H9 (cell line): ENCODE results near the gene CAPN9. TPM values are rescaled to one million over a fixed set of nuclear protein-coding genes. Genes with fewer than 3 reads are reported as not detected.

Experiments used
- DNase-seq: peaks from one replicate; pipeline ENCODE4 v3.0.0-alpha.2; 2017
- H2AFZ ChIP-seq: one replicate; pipeline ENCODE4 v1.6.1; 2013; ENCODE audit warnings: mild to moderate bottlenecking, low read length, control low read depth, moderate library complexity
- H2AK5ac ChIP-seq: 2 replicates; pipeline ENCODE4 v1.6.1; 2013; ENCODE audit warnings: low read length, control low read depth, mixed read lengths; ENCODE audit not compliant: insufficient read length
- H2BK120ac ChIP-seq: one replicate; pipeline ENCODE4 v1.6.1; 2013; ENCODE audit warnings: low read depth, mild to moderate bottlenecking, low read length, control low read depth, inconsistent platforms; ENCODE audit not compliant: poor library complexity, severe bottlenecking
- H2BK12ac ChIP-seq: 2 replicates; pipeline ENCODE4 v1.6.1; 2013; ENCODE audit warnings: low read length, control low read depth, mixed read lengths, low read depth; ENCODE audit not compliant: insufficient read length
- H2BK15ac ChIP-seq: 2 replicates; pipeline ENCODE4 v1.6.1; 2013; ENCODE audit warnings: low read depth, low read length, control low read depth
- H2BK20ac ChIP-seq: one replicate; pipeline ENCODE4 v1.6.1; 2013; ENCODE audit warnings: low read depth, mild to moderate bottlenecking, low read length, control low read depth, inconsistent platforms; ENCODE audit not compliant: poor library complexity, severe bottlenecking
- H2BK5ac ChIP-seq: 2 replicates; pipeline ENCODE4 v1.6.1; 2013; ENCODE audit warnings: low read length, control low read depth, mixed read lengths; ENCODE audit not compliant: insufficient read length
- H3K14ac ChIP-seq: 2 replicates; pipeline ENCODE4 v1.6.1; 2013; ENCODE audit warnings: low read length, control low read depth; ENCODE audit not compliant: insufficient read depth
- H3K18ac ChIP-seq: 2 replicates; pipeline ENCODE4 v1.6.1; 2013; ENCODE audit warnings: low read depth, mild to moderate bottlenecking, mixed read lengths, low read length, control low read depth; ENCODE audit not compliant: insufficient read length
- H3K23ac ChIP-seq: 2 replicates; pipeline ENCODE4 v1.6.1; 2013; ENCODE audit warnings: low read length, control low read depth, mixed read lengths, low read depth; ENCODE audit not compliant: insufficient read length
- H3K23me2 ChIP-seq: 2 replicates; pipeline ENCODE4 v1.6.1; 2013; ENCODE audit warnings: low read depth, mild to moderate bottlenecking, mixed read lengths, low read length, control low read depth; ENCODE audit not compliant: insufficient read length, poor library complexity, severe bottlenecking
- H3K27ac ChIP-seq: 2 replicates; pipeline ENCODE4 v1.5.1; 2013; ENCODE audit warnings: low read length, control low read depth, mixed read lengths, low read depth; ENCODE audit not compliant: insufficient read length
- H3K27me3 ChIP-seq: 2 replicates; pipeline ENCODE4 v1.6.1; 2013; ENCODE audit warnings: low read length, control low read depth, inconsistent platforms; ENCODE audit not compliant: insufficient read depth
- H3K4ac ChIP-seq: 2 replicates; pipeline ENCODE4 v1.6.1; 2013; ENCODE audit warnings: low read depth, mild to moderate bottlenecking, control low read depth, inconsistent platforms, low read length, moderate library complexity
- H3K4me1 ChIP-seq: 2 replicates; pipeline ENCODE4 v1.6.1; 2013; ENCODE audit warnings: low read length, control low read depth, inconsistent platforms; ENCODE audit not compliant: insufficient read depth
- H3K4me2 ChIP-seq: 2 replicates; pipeline ENCODE4 v1.6.1; 2013; ENCODE audit warnings: low read length, control low read depth, mixed read lengths; ENCODE audit not compliant: insufficient read length, insufficient read depth
- H3K56ac ChIP-seq: 2 replicates; pipeline ENCODE4 v1.6.1; 2013; ENCODE audit warnings: low read depth, mild to moderate bottlenecking, mixed read lengths, low read length, control low read depth; ENCODE audit not compliant: insufficient read length
- H3K79me1 ChIP-seq: 2 replicates; pipeline ENCODE4 v1.6.1; 2013; ENCODE audit warnings: low read depth, mild to moderate bottlenecking, moderate library complexity, low read length, control low read depth, inconsistent platforms; ENCODE audit not compliant: insufficient read depth, poor library complexity, severe bottlenecking
- H3K79me2 ChIP-seq: 2 replicates; pipeline ENCODE4 v1.6.1; 2013; ENCODE audit warnings: low read length, control low read depth, inconsistent platforms; ENCODE audit not compliant: insufficient read depth
- H3K9ac ChIP-seq: 2 replicates; pipeline ENCODE4 v1.6.1; 2013; ENCODE audit warnings: low read length, control low read depth, mixed read lengths; ENCODE audit not compliant: insufficient read length; ENCODE audit errors: extremely low read depth
- H3K9me3 ChIP-seq: one replicate; pipeline ENCODE4 v1.6.1; 2013; ENCODE audit warnings: low read depth, low read length, inconsistent platforms; ENCODE audit not compliant: control insufficient read depth
- H3T11ph ChIP-seq: one replicate; pipeline ENCODE4 v1.6.1; 2013; ENCODE audit warnings: mild to moderate bottlenecking, low read length, control low read depth, inconsistent platforms
- H4K20me1 ChIP-seq: one replicate; pipeline ENCODE4 v1.6.1; 2013; ENCODE audit not compliant: control insufficient read depth, insufficient read length, insufficient read depth
- H4K5ac ChIP-seq: 2 replicates; pipeline ENCODE4 v1.6.1; 2013; ENCODE audit warnings: low read depth, mild to moderate bottlenecking, mixed read lengths, low read length, control low read depth; ENCODE audit not compliant: insufficient read length
- H4K8ac ChIP-seq: replicated peaks from 2 replicates; pipeline ENCODE4 v1.6.1; 2013; ENCODE audit warnings: low read length, control low read depth, mixed read lengths, low read depth; ENCODE audit not compliant: insufficient read length
- H4K91ac ChIP-seq: 2 replicates; pipeline ENCODE4 v1.6.1; 2013; ENCODE audit warnings: low read depth, mild to moderate bottlenecking, moderate library complexity, mixed read lengths, low read length, control low read depth; ENCODE audit not compliant: insufficient read length
- H3K27ac Mint-ChIP-seq, 3 experiments: 2 replicates in 2 of 3; 3 replicates in 1 of 3; pipeline ENCODE4 v1.8.0; 2020 to 2021; ENCODE audit warnings: mixed read lengths in 3 of 3, mild to moderate bottlenecking in 1 of 3, moderate library complexity in 1 of 3
- H3K27me3 Mint-ChIP-seq: 2 replicates; pipeline ENCODE4 v1.8.0; 2021; ENCODE audit warnings: low read depth, mild to moderate bottlenecking, moderate library complexity, mixed read lengths
- H3K36me3 Mint-ChIP-seq, 3 experiments: 2 replicates in 2 of 3; 3 replicates in 1 of 3; pipeline ENCODE4 v1.8.0; 2020 to 2021; ENCODE audit warnings: low read depth in 3 of 3, mixed read lengths in 3 of 3; ENCODE audit not compliant: insufficient read depth in 1 of 3
- H3K4me1 Mint-ChIP-seq, 2 experiments: 2 replicates each; pipeline ENCODE4 v1.8.0; 2020; ENCODE audit warnings: mixed read lengths in 2 of 2
- H3K4me3 Mint-ChIP-seq, 2 experiments: 2 replicates in 1 of 2; 3 replicates in 1 of 2; pipeline ENCODE4 v1.8.0; 2020 to 2021; ENCODE audit warnings: mild to moderate bottlenecking in 2 of 2, mixed read lengths in 2 of 2, moderate library complexity in 1 of 2
- H3K9me3 Mint-ChIP-seq, 2 experiments: 2 replicates in 1 of 2; 3 replicates in 1 of 2; pipeline ENCODE4 v1.8.0; 2020; ENCODE audit warnings: mild to moderate bottlenecking in 2 of 2, mixed read lengths in 2 of 2, moderate library complexity in 1 of 2
- CTCF ChIP-seq: fragments of 200-600 bp; sonication (generic); conservative IDR thresholded peaks from 3 replicates; pipeline ENCODE4 v1.8.0; 2021; ENCODE audit warnings: antibody characterized with exemption, mild to moderate bottlenecking
- WGBS: extraction: QIAGEN DNeasy Blood & Tissue Kit; methylation state at CpG from one replicate; pipeline ENCODE4 v1.1.7; 2013; ENCODE audit warnings: missing lambda C conversion rate, low lambda C conversion rate, mixed read lengths; ENCODE audit not compliant: insufficient read length; ENCODE audit errors: extremely low coverage; 5-methylcytosine and 5-hydroxymethylcytosine counted together
- total RNA-seq: library from RNA; stranded (reverse); gene quantifications from 2 replicates; pipeline ENCODE4 v1.2.1, GENCODE V29; 2021

The CAPN9 gene
- total RNA-seq, 1 experiment from 2014 or later: 0.22 TPM

- Histone ChIP-seq H3K79me1 (no peaks in the 10 kb centered on the region), H2BK15ac (no peak overlapping the region), H3T11ph (no peak overlapping the region), H2BK5ac (no peak overlapping the region), H2BK12ac (no peak overlapping the region), H3K23me2 (no peaks in the 10 kb centered on the region), H3K79me2 (no peaks in the 10 kb centered on the region), H4K91ac (no peak overlapping the region), H3K27me3 (no peaks in the 10 kb centered on the region), H2BK20ac (no peak overlapping the region), H2AK5ac (no peak overlapping the region), H3K23ac (no peak overlapping the region), H3K18ac (no peak overlapping the region), H2BK120ac (no peak overlapping the region), H3K9ac (no peak overlapping the region), H4K5ac (no peak overlapping the region), H3K9me3 (no peaks in the 10 kb centered on the region), H4K8ac (no peak overlapping the region), H3K4me2 (no peak overlapping the region), H3K27ac (no peak overlapping the region), H3K14ac (no peak overlapping the region), H3K4ac (no peak overlapping the region), H3K4me1 (no peaks in the 10 kb centered on the region), H4K20me1 (no peaks in the 10 kb centered on the region), H2AFZ (no peak overlapping the region), H3K56ac (no peak overlapping the region)
- DNase-seq: no peak
- H3K9me3 Mint-ChIP-seq: no peaks in the 10 kb centered on the region
- peaks cover 0 to 5% of the 10 kb centered on the region in 2 experiments; a peak in 2 of 4 replicates for H3K4me1 Mint-ChIP-seq
- WGBS: no CpG with 5 or more reads among the region's 7 CpGs
- TF ChIP-seq CTCF: no peak
- H3K36me3 Mint-ChIP-seq: no peaks in the 10 kb centered on the region; a peak in 1 of 7 replicates
- H3K27me3 Mint-ChIP-seq: peaks cover 46% of the 10 kb centered on the region
- no peak overlapping the region for H3K27ac Mint-ChIP-seq
- no peak overlapping the region for H3K4me3 Mint-ChIP-seq
These were observed 12.3 kb downstream of the CAPN9 start for GRCh38 chr1:230759369-230760065.
